A549 (cell line): Measurements from ENCODE around the gene STX8. TPM values are rescaled to one million over a fixed set of nuclear protein-coding genes. Genes with fewer than 3 reads are reported as not detected.
A peak's percentile ranks its signal among the peaks of the same experiment; 100 is the strongest.

Experiments
- BCL3 ChIP-seq: fragments of >200 bp; sonication (Bioruptor Twin); formaldehyde crosslinking; IDR thresholded peaks from 3 replicates; pipeline ENCODE4 v1.6.1; 2016
- BHLHE40 ChIP-seq: IDR thresholded peaks from 2 replicates; pipeline ENCODE4 v1.6.1; 2012; ENCODE audit warnings: low read depth, low read length, inconsistent platforms
- CBX2 ChIP-seq: fragments of 200-600 bp; sonication (generic); IDR thresholded peaks from 2 replicates; pipeline ENCODE4 v1.6.1; 2016; ENCODE audit warnings: low read depth, mild to moderate bottlenecking, borderline replicate concordance
- CBX8 ChIP-seq: fragments of 200-600 bp; sonication (generic); IDR thresholded peaks from 2 replicates; pipeline ENCODE4 v1.6.1; 2016
- CHD4 ChIP-seq: fragments of 200-600 bp; sonication (generic); IDR thresholded peaks from 2 replicates; pipeline ENCODE4 v1.6.1; 2016; ENCODE audit warnings: antibody characterized with exemption, mild to moderate bottlenecking, borderline replicate concordance
- ESRRA ChIP-seq: fragments of 150-350 bp; IDR thresholded peaks from 2 replicates; pipeline ENCODE4 v1.6.1; 2014; ENCODE audit warnings: mild to moderate bottlenecking, low read length, borderline replicate concordance
- FOSL2 ChIP-seq, 2 experiments: fragments of 450-650 bp in 1 of 2; fragments of >200 bp in 1 of 2; sonication (Bioruptor Twin) in 1 of 2; formaldehyde crosslinking; IDR thresholded peaks; 2 replicates each; pipeline versions ENCODE4 v1.5.0 to v1.6.1; 2016 to 2020; ENCODE audit warnings: mild to moderate bottlenecking in 1 of 2, moderate library complexity in 1 of 2
- GATA3 ChIP-seq: IDR thresholded peaks from 2 replicates; pipeline ENCODE4 v1.6.1; 2012; ENCODE audit warnings: borderline replicate concordance
- HDAC2 ChIP-seq: fragments of 200-600 bp; sonication (generic); IDR thresholded peaks from 2 replicates; pipeline ENCODE4 v1.6.1; 2016
- HOXB13 ChIP-seq: fragments of 250-450 bp; sonication (Bioruptor Pico); IDR thresholded peaks from 2 replicates; pipeline ENCODE4 v1.5.0; 2020; ENCODE audit warnings: low read depth, mild to moderate bottlenecking, moderate library complexity
- JUN ChIP-seq, 2 experiments: fragments of >200 bp; sonication (Bioruptor Twin); formaldehyde crosslinking; IDR thresholded peaks; 2 replicates in 1 of 2; 3 replicates in 1 of 2; pipeline ENCODE4 v1.6.1; 2016 to 2017
- JUNB ChIP-seq: fragments of >200 bp; sonication (Bioruptor Twin); formaldehyde crosslinking; IDR thresholded peaks from 2 replicates; pipeline ENCODE4 v1.6.1; 2016
- MAFK ChIP-seq: fragments of 450-650 bp; IDR thresholded peaks from 2 replicates; pipeline ENCODE4 v1.6.1; 2014; ENCODE audit not compliant: partially characterized antibody
- MYC ChIP-seq: IDR thresholded peaks from 2 replicates; pipeline ENCODE4 v1.6.1; 2012; ENCODE audit warnings: mild to moderate bottlenecking, inconsistent platforms, low read length, improper control_type of control experiment, borderline replicate concordance
- NPAS2 ChIP-seq: fragments of 250-450 bp; sonication (Bioruptor Pico); IDR thresholded peaks from 2 replicates; pipeline ENCODE4 v1.8.0; 2022; ENCODE audit warnings: mild to moderate bottlenecking, moderate library complexity, borderline replicate concordance
- PBX3 ChIP-seq: IDR thresholded peaks from 2 replicates; pipeline ENCODE4 v1.6.1; 2012
- POLR2A ChIP-seq: IDR thresholded peaks from 2 replicates; pipeline ENCODE4 v1.6.1; 2012; ENCODE audit warnings: mild to moderate bottlenecking, low read length
- RARB ChIP-seq: fragments of 250-450 bp; sonication (Bioruptor Pico); IDR thresholded peaks from 2 replicates; pipeline ENCODE4 v1.8.0; 2021; ENCODE audit warnings: mild to moderate bottlenecking, moderate library complexity
- REST ChIP-seq: fragments of 200-600 bp; sonication (generic); IDR thresholded peaks from 2 replicates; pipeline ENCODE4 v1.6.1; 2016; ENCODE audit warnings: antibody characterized with exemption, mild to moderate bottlenecking, moderate library complexity
- TFCP2L1 ChIP-seq: fragments of 250-450 bp; sonication (Bioruptor Pico); IDR thresholded peaks from 2 replicates; pipeline ENCODE4 v1.5.0; 2021; ENCODE audit warnings: mild to moderate bottlenecking
- TP53 ChIP-seq: fragments of 250-450 bp; sonication (Bioruptor Pico); IDR thresholded peaks from 2 replicates; pipeline ENCODE4 v1.5.0; 2021; ENCODE audit warnings: mild to moderate bottlenecking, moderate library complexity
- ZNF302 ChIP-seq: fragments of 250-450 bp; sonication (Bioruptor Pico); IDR thresholded peaks from 2 replicates; pipeline ENCODE4 v1.9.0; 2021; ENCODE audit warnings: inconsistent platforms, mild to moderate bottlenecking, moderate library complexity
- polyA plus RNA-seq, 4 experiments: library from polyadenylated mRNA; depleted of rRNA in 3 of 4; stranded (reverse); fragments of >200 nt; fragmentation: RNase III in 1 of 4; extraction: RNeasy Plus Mini Kit Qiagen cat#74134 plus additional on column Dnase treatment in 1 of 4; gene quantifications; 2 replicates in 3 of 4; 3 replicates in 1 of 4; pipeline ENCODE4 v1.2.3, GENCODE V29; 2011 to 2017
- TF ChIP-seq, protein P1 (sequence below): fragments of 250-450 bp; sonication (Bioruptor Pico); IDR thresholded peaks from 2 replicates; pipeline ENCODE4 v1.5.0; 2020; ENCODE audit warnings: low read depth, mild to moderate bottlenecking, moderate library complexity
- TF ChIP-seq, protein P2 (sequence below): fragments of >200 bp; sonication (Bioruptor Twin); formaldehyde crosslinking; IDR thresholded peaks from 3 replicates; pipeline ENCODE4 v1.5.1; 2016
- TF ChIP-seq, protein P3 (sequence below): IDR thresholded peaks from 2 replicates; pipeline ENCODE4 v1.6.1; 2012

STX8 gene
- polyA plus RNA-seq, 2 of the 4 experiments (the other 2 are of a cell fraction) = 93.6 to 168 TPM

- TF ChIP-seq HDAC2 (no peak), REST (no peak), BHLHE40 (no peak), TP53 (no peak), HOXB13 (CRISPR knock-in tag) (no peak), POLR2A (no peak), JUNB (peak; percentile 58; the same call in 1 of the 2 replicates), FOSL2 (IDR thresholded peaks at IDR 0.05) (peak; percentile 58; the same call in 1 of the 2 replicates), FOSL2 (CRISPR knock-in tag; IDR thresholded peaks at IDR 0.05) (peak; percentile 84), BCL3 (0 out of 3 replicates have a peak, but pooled peaks have one; percentile 37), CBX2 (no peak), CHD4 (no peak), TFCP2L1 (CRISPR knock-in tag) (no peak), JUN (IDR thresholded peaks at IDR 0.05) (peak in 1 of 2 experiments; percentile 33; a peak in 1 of 5 replicates), PBX3 (no peak), RARB (CRISPR knock-in tag) (no peak), MAFK (peak; percentile 70), ESRRA (no peak), CBX8 (no peak), ZNF302 (CRISPR knock-in tag) (no peak), GATA3 (peak; percentile 49; the same call in 1 of the 2 replicates), MYC (no peak), NPAS2 (CRISPR knock-in tag) (no peak)
- TF ChIP-seq, protein P1, sequence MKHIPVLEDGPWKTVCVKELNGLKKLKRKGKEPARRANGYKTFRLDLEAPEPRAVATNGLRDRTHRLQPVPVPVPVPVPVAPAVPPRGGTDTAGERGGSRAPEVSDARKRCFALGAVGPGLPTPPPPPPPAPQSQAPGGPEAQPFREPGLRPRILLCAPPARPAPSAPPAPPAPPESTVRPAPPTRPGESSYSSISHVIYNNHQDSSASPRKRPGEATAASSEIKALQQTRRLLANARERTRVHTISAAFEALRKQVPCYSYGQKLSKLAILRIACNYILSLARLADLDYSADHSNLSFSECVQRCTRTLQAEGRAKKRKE (CRISPR knock-in tag) = no peak
- TF ChIP-seq, protein P2, sequence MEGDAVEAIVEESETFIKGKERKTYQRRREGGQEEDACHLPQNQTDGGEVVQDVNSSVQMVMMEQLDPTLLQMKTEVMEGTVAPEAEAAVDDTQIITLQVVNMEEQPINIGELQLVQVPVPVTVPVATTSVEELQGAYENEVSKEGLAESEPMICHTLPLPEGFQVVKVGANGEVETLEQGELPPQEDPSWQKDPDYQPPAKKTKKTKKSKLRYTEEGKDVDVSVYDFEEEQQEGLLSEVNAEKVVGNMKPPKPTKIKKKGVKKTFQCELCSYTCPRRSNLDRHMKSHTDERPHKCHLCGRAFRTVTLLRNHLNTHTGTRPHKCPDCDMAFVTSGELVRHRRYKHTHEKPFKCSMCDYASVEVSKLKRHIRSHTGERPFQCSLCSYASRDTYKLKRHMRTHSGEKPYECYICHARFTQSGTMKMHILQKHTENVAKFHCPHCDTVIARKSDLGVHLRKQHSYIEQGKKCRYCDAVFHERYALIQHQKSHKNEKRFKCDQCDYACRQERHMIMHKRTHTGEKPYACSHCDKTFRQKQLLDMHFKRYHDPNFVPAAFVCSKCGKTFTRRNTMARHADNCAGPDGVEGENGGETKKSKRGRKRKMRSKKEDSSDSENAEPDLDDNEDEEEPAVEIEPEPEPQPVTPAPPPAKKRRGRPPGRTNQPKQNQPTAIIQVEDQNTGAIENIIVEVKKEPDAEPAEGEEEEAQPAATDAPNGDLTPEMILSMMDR = no peak; the same call in 2 of the 3 replicates
- TF ChIP-seq, protein P3, sequence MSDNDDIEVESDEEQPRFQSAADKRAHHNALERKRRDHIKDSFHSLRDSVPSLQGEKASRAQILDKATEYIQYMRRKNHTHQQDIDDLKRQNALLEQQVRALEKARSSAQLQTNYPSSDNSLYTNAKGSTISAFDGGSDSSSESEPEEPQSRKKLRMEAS = no peak
Measured at GRCh38 chr17:9371019-9371418, 204.6 kb downstream of the STX8 start (continued).
